Mesendoderm (in vitro differentiated cells): ENCODE data around the gene POLH.
"Not testable (repeated sequence)": the region's sequence is repeated elsewhere in the genome, so short reads cannot be mapped to it uniquely, and the experiment has no call there.

Source experiments
- DNase-seq: peaks from one replicate; pipeline ENCODE4 v3.0.0; 2013
- H2AK5ac ChIP-seq: 2 replicates; pipeline ENCODE4 v1.6.1; 2013; ENCODE audit warnings: low read length, inconsistent platforms
- H2BK120ac ChIP-seq: 2 replicates; pipeline ENCODE4 v1.6.1; 2013; ENCODE audit warnings: low read depth, mild to moderate bottlenecking, low read length, moderate library complexity, mixed read lengths
- H2BK15ac ChIP-seq: replicated peaks from 2 replicates; pipeline ENCODE4 v1.6.1; 2013; ENCODE audit warnings: low read depth, mild to moderate bottlenecking, moderate library complexity
- H2BK5ac ChIP-seq: 2 replicates; pipeline ENCODE4 v1.6.1; 2013; ENCODE audit warnings: low read length, inconsistent platforms
- H3K18ac ChIP-seq: 2 replicates; pipeline ENCODE4 v1.6.1; 2013; ENCODE audit warnings: mild to moderate bottlenecking, low read length, mixed read lengths
- H3K23ac ChIP-seq: one replicate; pipeline ENCODE4 v1.6.1; 2013; ENCODE audit warnings: low read length
- H3K27ac ChIP-seq: 2 replicates; pipeline ENCODE4 v1.5.1; 2013; ENCODE audit warnings: low read depth, mild to moderate bottlenecking, inconsistent platforms, low read length, moderate library complexity
- H3K27me3 ChIP-seq: 2 replicates; pipeline ENCODE4 v1.6.1; 2013; ENCODE audit warnings: low read length, control low read depth, mild to moderate bottlenecking, inconsistent platforms; ENCODE audit not compliant: insufficient read depth, poor library complexity
- H3K36me3 ChIP-seq: 2 replicates; pipeline ENCODE4 v1.6.1; 2013; ENCODE audit warnings: low read length, inconsistent platforms; ENCODE audit not compliant: control insufficient read depth, insufficient read depth
- H3K4ac ChIP-seq: one replicate; pipeline ENCODE4 v1.6.1; 2013; ENCODE audit warnings: low read depth, mild to moderate bottlenecking, low read length, moderate library complexity
- H3K4me1 ChIP-seq: 2 replicates; pipeline ENCODE4 v1.6.1; 2013; ENCODE audit warnings: low read depth, low read length, inconsistent platforms; ENCODE audit not compliant: control insufficient read depth
- H3K4me2 ChIP-seq: 2 replicates; pipeline ENCODE4 v1.6.1; 2013; ENCODE audit warnings: low read length
- H3K4me3 ChIP-seq: 2 replicates; pipeline ENCODE4 v1.5.1; 2013; ENCODE audit warnings: mild to moderate bottlenecking, low read length
- H3K56ac ChIP-seq: one replicate; pipeline ENCODE4 v1.6.1; 2013; ENCODE audit warnings: low read length
- H3K79me1 ChIP-seq: 2 replicates; pipeline ENCODE4 v1.6.1; 2013; ENCODE audit warnings: low read length, inconsistent platforms
- H3K79me2 ChIP-seq: 2 replicates; pipeline ENCODE4 v1.6.1; 2013; ENCODE audit warnings: mild to moderate bottlenecking, low read length; ENCODE audit not compliant: control insufficient read depth, insufficient read depth
- H3K9ac ChIP-seq: 2 replicates; pipeline ENCODE4 v1.6.1; 2013; ENCODE audit warnings: low read length, inconsistent platforms
- H4K5ac ChIP-seq: one replicate; pipeline ENCODE4 v1.6.1; 2013; ENCODE audit warnings: low read length
- H4K8ac ChIP-seq: one replicate; pipeline ENCODE4 v1.6.1; 2013; ENCODE audit warnings: low read depth, mild to moderate bottlenecking, control low read depth, low read length, moderate library complexity
- WGBS: extraction: QIAGEN DNeasy Blood & Tissue Kit; methylation state at CpG from one replicate; pipeline ENCODE4 v1.1.7; 2013; ENCODE audit warnings: low lambda C conversion rate, missing lambda C conversion rate; ENCODE audit not compliant: insufficient coverage; ENCODE audit errors: extremely low coverage; 5-methylcytosine and 5-hydroxymethylcytosine counted together

POLH gene

DNA sequence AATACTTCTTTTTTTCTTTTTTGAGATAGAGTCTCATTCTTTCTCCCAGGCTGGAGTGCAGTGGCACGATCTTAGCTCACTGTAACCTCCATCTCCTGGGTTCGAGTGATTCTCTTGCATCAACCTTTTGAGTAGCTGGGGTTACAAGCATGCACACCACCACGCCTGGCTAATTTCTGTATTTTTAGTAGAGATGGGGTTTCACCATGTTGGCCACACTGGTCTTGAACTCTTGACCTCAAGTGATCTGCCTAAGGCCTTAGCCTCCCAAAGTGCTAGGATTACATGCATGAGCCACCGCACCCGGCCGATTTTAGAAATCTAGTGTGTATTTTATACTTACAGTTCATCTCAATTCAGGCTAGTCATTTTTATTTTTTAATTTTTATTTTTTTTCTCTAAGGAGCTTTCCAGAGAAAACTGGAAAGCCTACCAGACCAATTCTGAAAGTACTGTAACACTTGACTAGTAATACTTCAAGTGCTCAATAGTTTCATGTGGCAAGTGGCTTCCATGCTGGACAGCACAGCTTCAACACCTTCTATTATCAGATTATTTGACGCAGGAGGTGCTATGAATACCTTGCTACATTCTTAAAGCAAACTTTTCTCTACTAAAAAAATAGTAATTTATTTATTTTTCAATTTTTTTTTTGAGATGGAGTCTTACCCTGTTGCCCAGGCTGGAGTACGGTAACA is 34.1 kb upstream of the POLH start:
- Histone ChIP-seq H3K27me3 (no peaks in the 10 kb centered on the region), H3K23ac (no peak overlapping the region), H4K8ac (no peak overlapping the region), H3K18ac (no peak overlapping the region), H3K79me1 (no peaks in the 10 kb centered on the region), H2BK15ac (no peak overlapping the region), H2BK5ac (no peak overlapping the region), H4K5ac (no peak overlapping the region), H3K9ac (no peak overlapping the region), H3K56ac (no peak overlapping the region), H3K4me2 (no peak overlapping the region), H2AK5ac (no peak overlapping the region), H3K27ac (no peak overlapping the region), H3K4me1 (no peaks in the 10 kb centered on the region), H2BK120ac (no peak overlapping the region), H3K79me2 (no peaks in the 10 kb centered on the region), H3K36me3 (peaks cover 12% of the 10 kb centered on the region), H3K4me3 (no peak overlapping the region), H3K4ac (no peak overlapping the region)
- WGBS = no CpG with 5 or more reads among the region's 8 CpGs
- no peak for DNase-seq

DNA sequence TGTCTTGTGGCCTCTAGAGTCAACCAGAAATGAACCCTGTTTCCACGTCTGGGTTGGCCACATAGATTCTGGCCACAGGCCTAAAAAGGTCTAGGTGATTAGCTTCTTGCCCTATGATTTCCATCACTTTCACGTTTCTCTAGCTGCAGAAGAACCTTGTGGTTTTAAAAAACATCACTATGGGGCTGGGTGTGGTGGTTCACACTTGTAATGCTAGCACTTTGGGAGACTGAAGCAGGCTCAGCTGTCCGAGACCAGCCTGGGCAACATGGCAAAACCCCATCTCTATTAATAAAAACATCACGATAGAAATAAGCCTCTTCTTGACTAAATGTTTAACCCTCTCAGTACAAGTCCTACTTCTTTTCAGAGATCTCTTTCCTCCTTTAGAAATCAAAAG is 31.5 kb upstream of the POLH start:
- H3K27me3 ChIP-seq = no peaks in the 10 kb centered on the region
- peaks cover 18% of the 10 kb centered on the region for H3K36me3 ChIP-seq
- H3K56ac ChIP-seq = no peak overlapping the region

DNA sequence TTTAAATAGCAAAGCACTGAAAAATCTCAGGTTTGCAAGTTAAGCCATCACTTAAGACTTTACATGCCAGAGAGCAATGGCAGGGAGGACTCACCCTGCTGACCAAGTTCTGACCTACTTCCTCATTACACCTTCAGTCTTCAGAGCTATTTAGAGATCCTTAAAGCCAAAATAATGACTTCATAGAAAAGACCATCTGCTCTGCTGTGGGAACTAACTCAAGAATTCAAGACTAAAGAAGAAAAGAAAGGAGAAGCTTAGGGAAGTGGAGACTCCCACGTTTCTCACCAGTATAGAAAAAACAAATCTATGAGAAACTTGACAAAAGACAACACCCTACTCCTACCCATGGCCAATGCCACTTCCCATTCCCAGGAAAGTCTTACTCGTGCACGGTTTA is 28.8 kb upstream of the POLH start:
- no CpG with 5 or more reads among the region's 3 CpGs for whole genome bisulfite sequencing

More for the DNA sequence above, 31.5 kb upstream of the POLH start:
- WGBS = no CpG with 5 or more reads among the region's 4 CpGs
- Histone ChIP-seq H2BK120ac (no peak overlapping the region), H3K79me2 (no peaks in the 10 kb centered on the region), H3K4me2 (no peak overlapping the region), H3K79me1 (no peaks in the 10 kb centered on the region), H3K4ac (no peak overlapping the region), H3K4me1 (no peaks in the 10 kb centered on the region), H3K27ac (no peak overlapping the region), H3K4me3 (no peak overlapping the region), H4K5ac (no peak overlapping the region), H3K23ac (no peak overlapping the region), H2AK5ac (no peak overlapping the region), H3K9ac (no peak overlapping the region), H2BK5ac (no peak overlapping the region), H2BK15ac (no peak overlapping the region), H3K18ac (no peak overlapping the region), H4K8ac (no peak overlapping the region)
- DNase-seq = no peak

DNA sequence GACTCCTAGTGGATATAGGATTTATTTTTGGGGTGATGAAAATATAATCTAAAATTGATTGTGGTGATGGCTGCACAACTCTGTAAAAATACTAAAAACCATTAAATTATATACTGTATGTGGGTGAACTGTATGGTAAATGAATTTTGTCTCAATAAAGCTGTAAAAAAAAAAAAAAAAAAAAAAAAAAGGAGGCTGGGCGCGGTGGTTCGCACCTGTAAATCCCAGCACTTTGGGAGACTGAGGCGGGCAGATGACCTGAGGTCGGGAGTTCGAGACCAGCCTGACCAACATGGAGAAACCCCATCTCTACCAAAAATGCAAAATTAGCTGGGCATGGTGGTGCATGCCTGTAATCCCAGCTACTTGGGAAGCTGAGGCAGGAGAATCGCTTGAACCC is 18.4 kb upstream of the POLH start:
- DNase-seq, H3K4me2 ChIP-seq, H3K18ac ChIP-seq, H3K9ac ChIP-seq, H3K4me3 ChIP-seq, H3K79me1 ChIP-seq, H3K27ac ChIP-seq, H3K4me1 ChIP-seq, H4K5ac ChIP-seq, H2AK5ac ChIP-seq, H3K4ac ChIP-seq, H4K8ac ChIP-seq, H3K27me3 ChIP-seq, H2BK5ac ChIP-seq, H2BK120ac ChIP-seq, H3K23ac ChIP-seq, H3K79me2 ChIP-seq, H2BK15ac ChIP-seq, H3K56ac ChIP-seq: not testable (repeated sequence)
- H3K36me3 ChIP-seq = peaks cover 16% of the 10 kb centered on the region
- WGBS = no CpG with 5 or more reads among the region's 7 CpGs

More for the DNA sequence above, 28.8 kb upstream of the POLH start:
- H3K4me3 ChIP-seq = no peak overlapping the region
- H3K27me3 ChIP-seq = no peaks in the 10 kb centered on the region
- H3K4me1 ChIP-seq = no peaks in the 10 kb centered on the region
- H4K5ac ChIP-seq = no peak overlapping the region
- no peak overlapping the region for H3K18ac ChIP-seq
- H3K23ac ChIP-seq = no peak overlapping the region
- no peak overlapping the region for H2BK15ac ChIP-seq
- H4K8ac ChIP-seq = no peak overlapping the region
- no peak overlapping the region for H2BK120ac ChIP-seq
- H3K79me1 ChIP-seq = no peaks in the 10 kb centered on the region
- no peak for DNase-seq
- no peak overlapping the region for H3K27ac ChIP-seq
- H2AK5ac ChIP-seq = no peak overlapping the region
- H2BK5ac ChIP-seq = no peak overlapping the region
- H3K36me3 ChIP-seq = peaks cover 21% of the 10 kb centered on the region
- H3K79me2 ChIP-seq = no peaks in the 10 kb centered on the region
- no peak overlapping the region for H3K9ac ChIP-seq
- no peak overlapping the region for H3K4ac ChIP-seq
- H3K4me2 ChIP-seq = no peak overlapping the region
- H3K56ac ChIP-seq = no peak overlapping the region

DNA sequence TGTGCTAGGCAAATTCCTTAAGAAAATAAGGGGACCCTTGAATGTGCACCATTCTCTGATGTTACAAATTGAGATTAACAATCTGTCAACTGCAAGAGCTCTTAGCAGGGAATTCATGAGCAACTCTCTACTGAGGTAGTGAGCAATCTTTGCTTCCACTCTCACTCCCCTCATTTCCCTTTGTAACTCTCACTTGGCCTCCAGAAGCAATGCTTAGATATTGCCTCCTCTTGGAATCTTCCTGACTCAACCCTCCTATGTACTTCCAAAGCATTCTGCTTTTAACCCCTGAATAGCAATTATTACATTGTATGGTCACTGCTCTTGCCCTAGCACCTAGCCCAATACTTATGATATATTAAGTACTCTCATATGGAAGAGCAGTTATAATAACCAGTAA is 16.7 kb upstream of the POLH start:
- no peak overlapping the region for H4K8ac ChIP-seq
- no peak overlapping the region for H3K23ac ChIP-seq
- H2BK120ac ChIP-seq = no peak overlapping the region
- H3K9ac ChIP-seq = no peak overlapping the region
- no peak overlapping the region for H3K27ac ChIP-seq
- no peak overlapping the region for H3K4me2 ChIP-seq
- no peak overlapping the region for H2BK5ac ChIP-seq
- H3K27me3 ChIP-seq = no peaks in the 10 kb centered on the region
- H3K4me3 ChIP-seq = no peak overlapping the region
- no peak overlapping the region for H3K18ac ChIP-seq
- no peak overlapping the region for H2AK5ac ChIP-seq
- H3K56ac ChIP-seq = no peak overlapping the region
- H3K4ac ChIP-seq = no peak overlapping the region
- H3K79me2 ChIP-seq = no peaks in the 10 kb centered on the region
- H3K4me1 ChIP-seq = no peaks in the 10 kb centered on the region
- H3K79me1 ChIP-seq = no peaks in the 10 kb centered on the region
- H3K36me3 ChIP-seq = peaks cover 16% of the 10 kb centered on the region
- H2BK15ac ChIP-seq = no peak overlapping the region
- H4K5ac ChIP-seq = no peak overlapping the region
- DNase-seq = no peak

DNA sequence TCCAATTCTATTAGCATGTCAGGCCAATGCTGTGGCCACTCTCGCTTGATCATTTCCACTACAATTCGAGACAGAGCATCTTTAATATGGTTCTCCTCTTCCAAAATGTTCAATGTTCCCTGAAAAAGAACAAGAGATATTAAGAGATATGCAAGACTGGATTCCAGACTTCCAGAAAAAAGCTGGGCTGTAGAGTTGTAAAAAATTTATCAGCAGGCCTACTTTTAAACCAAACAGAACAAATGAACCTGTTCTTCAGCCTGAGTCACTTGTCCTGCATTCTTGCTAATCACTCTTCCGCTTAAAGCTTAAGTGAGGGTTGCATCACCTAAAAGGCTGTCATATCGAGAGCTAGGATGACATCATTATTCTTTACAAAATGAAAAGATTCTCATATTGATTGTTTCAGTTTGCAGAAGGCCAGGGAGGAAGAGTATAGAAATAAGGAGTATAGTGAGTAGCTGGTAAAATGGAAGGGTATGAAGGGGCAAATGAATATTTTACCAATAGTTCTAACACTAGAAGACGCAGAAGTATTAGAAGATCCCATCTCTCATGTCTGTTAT is 5.0 kb upstream of the POLH start:
- H3K36me3 ChIP-seq = peaks cover 14% of the 10 kb centered on the region

More for the DNA sequence above, 5.0 kb upstream of the POLH start:
- H3K4ac ChIP-seq = no peak overlapping the region
- no peak overlapping the region for H2BK5ac ChIP-seq
- H3K4me2 ChIP-seq = no peak overlapping the region
- peak; percentile 60 for DNase-seq
- WGBS = no CpG with 5 or more reads among the region's 5 CpGs
- H4K5ac ChIP-seq = no peak overlapping the region
- peaks cover 6% of the 10 kb centered on the region for H3K79me1 ChIP-seq
- H2BK15ac ChIP-seq = no peak overlapping the region
- no peak overlapping the region for H3K56ac ChIP-seq
- peaks cover 19% of the 10 kb centered on the region for H3K79me2 ChIP-seq
- no peaks in the 10 kb centered on the region for H3K27me3 ChIP-seq
- no peak overlapping the region for H3K9ac ChIP-seq
- no peak overlapping the region for H4K8ac ChIP-seq
- H3K27ac ChIP-seq = no peak overlapping the region
- no peak overlapping the region for H2BK120ac ChIP-seq
- peaks cover 2% of the 10 kb centered on the region for H3K4me1 ChIP-seq
- H2AK5ac ChIP-seq = no peak overlapping the region
- H3K4me3 ChIP-seq = no peak overlapping the region
- no peak overlapping the region for H3K18ac ChIP-seq
- no peak overlapping the region for H3K23ac ChIP-seq
